GM23248 (cell line): Measurements from ENCODE around the gene SLCO1A2.

Experiments used
- EZH2 ChIP-seq: fragments of 200-600 bp; sonication (generic); IDR thresholded peaks from 2 replicates; pipeline ENCODE4 v1.6.1; 2018; ENCODE audit warnings: antibody characterized with exemption, mild to moderate bottlenecking; ENCODE audit not compliant: insufficient read depth, poor library complexity, severe bottlenecking
- EZH2phosphoT487 ChIP-seq: fragments of 200-600 bp; sonication (generic); IDR thresholded peaks from 2 replicates; pipeline ENCODE4 v1.6.1; 2018; ENCODE audit warnings: antibody characterized with exemption, moderate library complexity, mild to moderate bottlenecking, low read depth; ENCODE audit not compliant: insufficient read depth

DNA sequence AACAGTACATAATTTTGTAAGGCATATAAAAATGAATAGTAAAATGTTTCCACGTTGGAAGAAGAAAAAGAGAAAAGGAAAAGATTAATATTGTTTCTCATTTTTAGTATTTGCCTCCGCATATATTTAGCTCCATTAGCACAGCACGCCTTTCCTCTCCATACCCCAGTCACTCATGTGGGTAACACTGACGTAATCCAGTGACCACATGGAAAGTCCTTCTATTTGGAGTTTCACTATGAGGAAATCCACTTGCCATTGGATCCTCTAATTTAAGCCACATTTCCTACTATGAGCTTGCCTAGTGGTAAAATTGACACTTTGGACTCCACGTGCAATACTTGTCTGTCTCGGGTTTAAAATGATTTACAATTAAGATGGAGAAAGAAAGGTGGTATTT is 5.7 kb upstream of the SLCO1A2 start:
- no peak for TF ChIP-seq EZH2
- TF ChIP-seq EZH2phosphoT487 = no peak
